ENCODE measurements around the gene ARRDC1. TPM values are rescaled to one million over a fixed set of nuclear protein-coding genes. Genes with fewer than 3 reads are reported as not detected.

The ARRDC1 gene
- total RNA-seq, 1 donor from 2014 or later, result 56.8 TPM

DNA sequence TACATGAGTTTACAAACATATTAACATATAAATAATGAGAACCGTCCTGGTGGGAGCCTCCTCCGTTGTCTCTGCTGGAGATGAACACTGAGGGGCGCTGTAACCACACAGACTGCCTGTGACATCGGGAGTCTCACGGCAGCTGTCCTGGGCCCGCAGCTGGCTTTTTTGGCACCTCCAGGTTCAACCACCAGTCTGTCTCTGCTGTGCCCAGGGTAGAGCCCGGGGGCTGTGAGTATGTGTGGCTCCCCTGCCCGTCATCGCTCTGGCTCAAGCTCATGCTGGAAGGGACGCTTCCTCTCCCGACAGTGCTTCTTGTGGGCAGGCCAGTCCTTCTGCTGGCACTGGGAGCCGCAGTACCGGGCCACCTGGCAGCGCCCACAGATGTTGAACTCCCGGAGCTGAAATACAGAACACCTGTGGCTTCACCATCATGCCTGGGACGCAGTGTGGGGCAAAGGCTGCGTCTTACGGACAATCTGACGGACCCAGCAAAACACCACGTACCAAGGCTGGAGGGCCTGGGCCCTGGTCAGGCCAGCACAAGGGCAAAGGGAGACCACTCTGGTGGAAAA lies 23.1 kb upstream of the ARRDC1 start:
- peaks cover 0 to 11% of the 10 kb centered on the region in 2 donors for H3K4me1 ChIP-seq
- no peak overlapping the region for H3K4me3 ChIP-seq
- H3K9me3 ChIP-seq, result no peaks in the 10 kb centered on the region
- intact Hi-C loops (cut with DNase I), result no loop called here
- TF ChIP-seq, protein P1, sequence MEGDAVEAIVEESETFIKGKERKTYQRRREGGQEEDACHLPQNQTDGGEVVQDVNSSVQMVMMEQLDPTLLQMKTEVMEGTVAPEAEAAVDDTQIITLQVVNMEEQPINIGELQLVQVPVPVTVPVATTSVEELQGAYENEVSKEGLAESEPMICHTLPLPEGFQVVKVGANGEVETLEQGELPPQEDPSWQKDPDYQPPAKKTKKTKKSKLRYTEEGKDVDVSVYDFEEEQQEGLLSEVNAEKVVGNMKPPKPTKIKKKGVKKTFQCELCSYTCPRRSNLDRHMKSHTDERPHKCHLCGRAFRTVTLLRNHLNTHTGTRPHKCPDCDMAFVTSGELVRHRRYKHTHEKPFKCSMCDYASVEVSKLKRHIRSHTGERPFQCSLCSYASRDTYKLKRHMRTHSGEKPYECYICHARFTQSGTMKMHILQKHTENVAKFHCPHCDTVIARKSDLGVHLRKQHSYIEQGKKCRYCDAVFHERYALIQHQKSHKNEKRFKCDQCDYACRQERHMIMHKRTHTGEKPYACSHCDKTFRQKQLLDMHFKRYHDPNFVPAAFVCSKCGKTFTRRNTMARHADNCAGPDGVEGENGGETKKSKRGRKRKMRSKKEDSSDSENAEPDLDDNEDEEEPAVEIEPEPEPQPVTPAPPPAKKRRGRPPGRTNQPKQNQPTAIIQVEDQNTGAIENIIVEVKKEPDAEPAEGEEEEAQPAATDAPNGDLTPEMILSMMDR (IDR thresholded peaks at IDR 0.05), result no peak
- no peak overlapping the region for H3K27ac ChIP-seq
- H3K27me3 ChIP-seq, result no peaks in the 10 kb centered on the region
- peaks cover 24 to 41% of the 10 kb centered on the region in 2 donors for H3K36me3 ChIP-seq
- DNase-seq (ENCODE audit: low spot score in 2 of 2), result no peak

- no peak for DNase-seq (ENCODE audit: low spot score in 2 of 2)
- H3K27ac ChIP-seq, result no peak overlapping the region
- H3K27me3 ChIP-seq, result no peaks in the 10 kb centered on the region
- H3K9me3 ChIP-seq, result no peaks in the 10 kb centered on the region
- intact Hi-C loops (cut with DNase I), result no loop called here
- H3K4me3 ChIP-seq, result no peak overlapping the region
- H3K36me3 ChIP-seq, result peaks cover 32 to 49% of the 10 kb centered on the region in 2 donors
- TF ChIP-seq, protein P1 (IDR thresholded peaks at IDR 0.05), result no peak
- H3K4me1 ChIP-seq, result peaks cover 0 to 4% of the 10 kb centered on the region in 2 donors
Observed at GRCh38 chr9:137583347-137583746, 22.1 kb upstream of the ARRDC1 start.

DNA sequence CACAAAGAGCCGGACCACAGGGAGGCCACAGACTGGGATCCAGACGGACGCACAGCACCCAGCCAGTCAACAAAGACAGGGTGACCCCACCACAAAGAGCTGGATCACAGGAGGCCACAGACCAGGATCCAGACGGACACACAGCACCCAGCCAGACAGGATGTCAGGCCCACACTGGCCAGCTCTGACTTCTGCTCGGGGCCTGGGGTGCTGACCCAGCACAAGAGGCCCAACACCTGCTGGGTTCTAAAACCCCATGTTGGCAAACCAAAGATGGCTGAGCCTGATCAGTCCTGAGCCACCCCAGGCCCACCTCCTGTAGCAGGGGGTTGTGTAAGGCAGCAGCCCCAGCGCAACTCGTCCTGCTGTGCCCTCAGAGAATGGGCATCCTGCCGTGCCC lies 21.5 kb upstream of the ARRDC1 start:
- intact Hi-C loops (cut with DNase I), result no loop called here
- Histone ChIP-seq H3K27ac (no peak overlapping the region), H3K9me3 (no peaks in the 10 kb centered on the region), H3K27me3 (no peaks in the 10 kb centered on the region), H3K36me3 (peaks cover 32 to 50% of the 10 kb centered on the region in 2 donors), H3K4me1 (peaks cover 0 to 6% of the 10 kb centered on the region in 2 donors), H3K4me3 (no peak overlapping the region)
- DNase-seq (ENCODE audit: low spot score in 2 of 2), result no peak
- TF ChIP-seq, protein P1 (IDR thresholded peaks at IDR 0.05), result no peak

GRCh38 chr9:137586854-137587253 lies 18.6 kb upstream of the ARRDC1 start:
- Histone ChIP-seq H3K4me3 (no peak overlapping the region), H3K36me3 (peaks cover 32 to 49% of the 10 kb centered on the region in 2 donors), H3K27ac (no peak overlapping the region), H3K9me3 (no peaks in the 10 kb centered on the region), H3K27me3 (no peaks in the 10 kb centered on the region), H3K4me1 (peaks cover 7 to 14% of the 10 kb centered on the region in 2 donors)
- DNase-seq (ENCODE audit: low spot score in 2 of 2), result no peak
- TF ChIP-seq, protein P1 (IDR thresholded peaks at IDR 0.05), result no peak
- intact Hi-C loops (cut with DNase I), result no loop called here

- TF ChIP-seq, protein P1 (IDR thresholded peaks at IDR 0.05), result no peak
- no peak for DNase-seq (ENCODE audit: low spot score in 2 of 2)
- peaks cover 7 to 14% of the 10 kb centered on the region in 2 donors for H3K4me1 ChIP-seq
- H3K27me3 ChIP-seq, result no peaks in the 10 kb centered on the region
- no peak overlapping the region for H3K27ac ChIP-seq
- no peaks in the 10 kb centered on the region for H3K9me3 ChIP-seq
- H3K36me3 ChIP-seq, result peaks cover 27 to 34% of the 10 kb centered on the region in 2 donors
- H3K4me3 ChIP-seq, result no peak overlapping the region
- intact Hi-C loops (cut with DNase I), result no loop called here
Observed at GRCh38 chr9:137588311-137588710, 17.2 kb upstream of the ARRDC1 start.
